Stimulated activated CD4-positive, alpha-beta T cell treated with anti-CD3 and anti-CD28 coated beads, Interleukin-15, amount 100 ng/mL, for 24 hours (primary cell): ENCODE measurements around the gene RNF19B.
"Not testable (repeated sequence)": the region's sequence is repeated elsewhere in the genome, so short reads cannot be mapped to it uniquely, and the experiment has no call there.

Experiments
- DNase-seq: peaks from one replicate; pipeline ENCODE4 v3.0.0-alpha.2; 2020

RNF19B gene

GRCh38 chr1:32929366-32929765, 35.2 kb downstream of the RNF19B start:
- DNase-seq, result no peak

- DNase-seq, result no peak
These were observed 35.9 kb downstream of the RNF19B start for GRCh38 chr1:32928715-32929114.

GRCh38 chr1:32928285-32928684, 36.3 kb downstream of the RNF19B start:
- no peak for DNase-seq

- DNase-seq, result no peak
These were observed 37.2 kb downstream of the RNF19B start for GRCh38 chr1:32927441-32927840.

GRCh38 chr1:32926562-32926961, 38.0 kb downstream of the RNF19B start:
- DNase-seq, result no peak

GRCh38 chr1:32925403-32926162, 39.0 kb downstream of the RNF19B start:
- peak; percentile 36 for DNase-seq

GRCh38 chr1:32924881-32925344, 39.7 kb downstream of the RNF19B start:
- DNase-seq, result peak; percentile 37

GRCh38 chr1:32920833-32921232, 43.8 kb downstream of the RNF19B start:
- no peak for DNase-seq

- DNase-seq, result no peak
These were observed 44.5 kb downstream of the RNF19B start for GRCh38 chr1:32919811-32920733.

GRCh38 chr1:32918179-32918578, 46.4 kb downstream of the RNF19B start:
- DNase-seq, result no peak

GRCh38 chr1:32917521-32917920, 47.1 kb downstream of the RNF19B start:
- no peak for DNase-seq

- no peak for DNase-seq
These were observed 48.6 kb downstream of the RNF19B start for GRCh38 chr1:32915766-32916706.

- DNase-seq, result no peak
These were observed 54.3 kb downstream of the RNF19B start for GRCh38 chr1:32910319-32910718.

- DNase-seq, result no peak
These were observed 57.2 kb downstream of the RNF19B start for GRCh38 chr1:32907435-32907834.

GRCh38 chr1:32906654-32907053, 58.0 kb downstream of the RNF19B start:
- DNase-seq, result no peak

- not testable (repeated sequence) for DNase-seq
These were observed 59.0 kb downstream of the RNF19B start for GRCh38 chr1:32905588-32905987.

GRCh38 chr1:32904797-32905196, 59.8 kb downstream of the RNF19B start:
- DNase-seq, result no peak

GRCh38 chr1:32903991-32904785, 60.4 kb downstream of the RNF19B start:
- DNase-seq, result no peak

GRCh38 chr1:32902535-32902920, 62.1 kb downstream of the RNF19B start:
- DNase-seq, result no peak

GRCh38 chr1:32901823-32902534, 62.6 kb downstream of the RNF19B start:
- no peak for DNase-seq
